ENCODE results near the gene RAD52.

RAD52 gene

GRCh38 chr12:868722-869121 lies 80.8 kb downstream of the RAD52 start:
- DNase-seq (ENCODE audit: low read depth in 2 of 2): no peak

- no peak for DNase-seq (ENCODE audit: low read depth in 2 of 2)
These were observed 81.6 kb downstream of the RAD52 start for GRCh38 chr12:867905-868304.

- DNase-seq (ENCODE audit: low read depth in 2 of 2): no peak
These were observed 83.9 kb downstream of the RAD52 start for GRCh38 chr12:865614-866013.

GRCh38 chr12:863285-863684 lies 86.2 kb downstream of the RAD52 start:
- no peak for DNase-seq (ENCODE audit: low read depth in 2 of 2)

GRCh38 chr12:862303-862911 lies 87.1 kb downstream of the RAD52 start:
- no peak for DNase-seq (ENCODE audit: low read depth in 2 of 2)

Data from activated CD8-positive, alpha-beta memory T cell treated with anti-CD3 and anti-CD28 coated beads for 4 hours (primary cell).